BE2C (cell line): Measurements from ENCODE around the gene EFNA2.
"Not testable (repeated sequence)": the region's sequence is repeated elsewhere in the genome, so short reads cannot be mapped to it uniquely, and the experiment has no call there.

ENCODE experiments used
- DNase-seq: peaks from one replicate; pipeline ENCODE4 v3.0.0-alpha.2; 2020
- H3K27me3 ChIP-seq: fragments of 250-450 bp; sonication (Bioruptor Pico); 2 replicates; pipeline ENCODE4 v1.5.1; 2020; ENCODE audit warnings: mild to moderate bottlenecking
- H3K36me3 ChIP-seq: fragments of 250-450 bp; sonication (Bioruptor Pico); 2 replicates; pipeline ENCODE4 v1.5.1; 2020; ENCODE audit warnings: mild to moderate bottlenecking
- H3K4me1 ChIP-seq: fragments of 250-450 bp; sonication (Bioruptor Pico); 2 replicates; pipeline ENCODE4 v1.5.1; 2020
- H3K4me3 ChIP-seq: 2 replicates; pipeline ENCODE4 v1.5.1; 2011; ENCODE audit warnings: low read depth, low read length
- H3K9me3 ChIP-seq: fragments of 250-450 bp; sonication (Bioruptor Pico); 2 replicates; pipeline ENCODE4 v1.5.1; 2020
- TF ChIP-seq, protein P1 (sequence below): IDR thresholded peaks from 2 replicates; pipeline ENCODE4 v1.5.1; 2012; ENCODE audit warnings: mild to moderate bottlenecking, low read depth, low read length

The EFNA2 gene

GRCh38 chr19:1327125-1327524, 41.5 kb downstream of the EFNA2 start:
- TF ChIP-seq, protein P1, sequence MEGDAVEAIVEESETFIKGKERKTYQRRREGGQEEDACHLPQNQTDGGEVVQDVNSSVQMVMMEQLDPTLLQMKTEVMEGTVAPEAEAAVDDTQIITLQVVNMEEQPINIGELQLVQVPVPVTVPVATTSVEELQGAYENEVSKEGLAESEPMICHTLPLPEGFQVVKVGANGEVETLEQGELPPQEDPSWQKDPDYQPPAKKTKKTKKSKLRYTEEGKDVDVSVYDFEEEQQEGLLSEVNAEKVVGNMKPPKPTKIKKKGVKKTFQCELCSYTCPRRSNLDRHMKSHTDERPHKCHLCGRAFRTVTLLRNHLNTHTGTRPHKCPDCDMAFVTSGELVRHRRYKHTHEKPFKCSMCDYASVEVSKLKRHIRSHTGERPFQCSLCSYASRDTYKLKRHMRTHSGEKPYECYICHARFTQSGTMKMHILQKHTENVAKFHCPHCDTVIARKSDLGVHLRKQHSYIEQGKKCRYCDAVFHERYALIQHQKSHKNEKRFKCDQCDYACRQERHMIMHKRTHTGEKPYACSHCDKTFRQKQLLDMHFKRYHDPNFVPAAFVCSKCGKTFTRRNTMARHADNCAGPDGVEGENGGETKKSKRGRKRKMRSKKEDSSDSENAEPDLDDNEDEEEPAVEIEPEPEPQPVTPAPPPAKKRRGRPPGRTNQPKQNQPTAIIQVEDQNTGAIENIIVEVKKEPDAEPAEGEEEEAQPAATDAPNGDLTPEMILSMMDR = no peak
- no peaks in the 10 kb centered on the region for H3K4me1 ChIP-seq
- no peaks in the 10 kb centered on the region for H3K36me3 ChIP-seq
- no peak for DNase-seq
- no peaks in the 10 kb centered on the region; the same call in 1 of the 2 replicates for H3K27me3 ChIP-seq
- no peak overlapping the region for H3K4me3 ChIP-seq
- H3K9me3 ChIP-seq = no peaks in the 10 kb centered on the region

GRCh38 chr19:1332208-1332607, 46.5 kb downstream of the EFNA2 start:
- H3K36me3 ChIP-seq, H3K4me3 ChIP-seq, DNase-seq, H3K4me1 ChIP-seq, H3K9me3 ChIP-seq, H3K27me3 ChIP-seq: not testable (repeated sequence)

DNA sequence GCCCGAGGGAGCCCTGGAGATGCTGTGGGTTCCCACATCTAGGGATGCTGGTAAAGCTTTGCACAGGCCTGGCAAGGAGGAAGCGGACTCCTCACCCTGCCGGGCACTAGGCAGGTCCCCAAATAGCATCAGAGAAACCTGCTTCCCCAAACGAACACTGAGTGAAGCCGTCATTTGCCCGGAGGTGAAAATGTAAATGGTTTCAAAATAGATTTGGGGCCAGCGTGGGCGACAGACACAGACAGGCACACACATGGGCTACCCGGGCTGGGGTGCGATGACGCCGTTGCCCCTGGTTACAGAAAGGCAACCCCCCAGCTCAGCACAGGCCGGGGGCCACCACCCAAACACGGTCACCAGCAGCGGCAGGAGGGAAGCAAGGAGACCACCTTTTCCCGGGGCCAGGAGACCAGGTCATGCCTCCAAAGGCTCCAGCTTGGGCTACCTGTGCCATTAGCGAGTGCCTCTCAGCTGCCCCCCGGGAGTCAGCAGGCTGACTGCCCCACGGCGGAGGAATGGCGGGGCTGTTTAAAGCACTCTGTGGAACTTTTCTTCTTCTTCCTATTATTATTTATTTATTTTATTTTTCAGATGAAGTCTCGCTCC, 50.5 kb downstream of the EFNA2 start:
- Histone ChIP-seq H3K4me3 (no peak overlapping the region), H3K4me1 (no peaks in the 10 kb centered on the region), H3K27me3 (no peaks in the 10 kb centered on the region), H3K36me3 (no peaks in the 10 kb centered on the region), H3K9me3 (no peaks in the 10 kb centered on the region)
- TF ChIP-seq, protein P1 = no peak
- DNase-seq = no peak

- DNase-seq = no peak
- Histone ChIP-seq H3K4me3 (no peak overlapping the region), H3K27me3 (no peaks in the 10 kb centered on the region), H3K36me3 (no peaks in the 10 kb centered on the region), H3K4me1 (no peaks in the 10 kb centered on the region), H3K9me3 (no peaks in the 10 kb centered on the region)
- TF ChIP-seq, protein P1 = no peak
Measured at GRCh38 chr19:1340681-1341469, 55.2 kb downstream of the EFNA2 start.

DNA sequence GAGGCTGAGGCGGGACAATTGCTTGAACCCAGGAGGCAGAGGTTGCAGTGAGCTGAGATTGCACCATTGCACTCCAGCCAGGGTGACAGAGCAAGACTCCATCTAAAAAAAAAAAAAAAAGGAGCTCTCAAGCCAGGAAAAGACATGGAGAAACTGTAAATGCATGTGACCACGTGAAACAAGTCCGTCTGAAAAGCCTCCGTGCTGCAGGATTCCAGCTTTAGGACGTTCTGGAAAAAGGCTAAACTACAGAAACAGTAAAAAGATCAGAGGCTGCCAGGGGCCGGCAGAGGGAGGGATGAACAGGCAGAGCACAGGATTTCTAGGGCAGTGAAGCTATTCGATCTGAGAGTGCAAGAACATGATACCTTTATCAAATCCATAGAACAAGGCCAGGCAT, 57.4 kb downstream of the EFNA2 start:
- Histone ChIP-seq H3K9me3 (no peaks in the 10 kb centered on the region), H3K4me1 (no peaks in the 10 kb centered on the region), H3K4me3 (no peak overlapping the region), H3K36me3 (no peaks in the 10 kb centered on the region), H3K27me3 (no peaks in the 10 kb centered on the region)
- TF ChIP-seq, protein P1 = no peak
- no peak for DNase-seq

DNA sequence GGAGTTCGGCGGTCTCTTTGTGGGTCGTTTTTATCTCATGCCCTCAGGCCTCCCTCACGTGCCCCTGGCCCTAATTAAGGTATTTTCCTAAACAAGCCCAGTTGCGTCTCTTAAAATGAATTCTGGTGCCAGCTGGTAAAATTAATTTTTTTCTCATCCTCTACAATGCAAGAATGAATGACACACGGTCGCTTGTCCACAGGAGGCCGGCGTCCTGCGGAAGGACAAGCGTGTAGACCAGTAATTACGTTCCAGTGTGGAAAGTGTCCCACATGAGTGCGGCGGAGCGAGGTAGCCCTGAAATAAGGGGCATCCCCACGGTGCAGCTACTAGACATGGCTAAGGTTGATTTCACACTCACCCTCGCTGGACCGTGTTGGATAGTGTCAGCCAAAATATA, 63.5 kb downstream of the EFNA2 start:
- Histone ChIP-seq H3K36me3 (no peaks in the 10 kb centered on the region), H3K27me3 (no peaks in the 10 kb centered on the region), H3K4me3 (no peak overlapping the region), H3K4me1 (peaks cover 13% of the 10 kb centered on the region), H3K9me3 (no peaks in the 10 kb centered on the region)
- no peak for DNase-seq
- TF ChIP-seq, protein P1 = no peak
